CD8-positive, alpha-beta memory T cell (primary cell): ENCODE data around the gene STEAP3. TPM values are rescaled to one million over a fixed set of nuclear protein-coding genes. Genes with fewer than 3 reads are reported as not detected.

Experiments
- CTCF ChIA-PET: fragments of 350-600 bp; sonication (Branson Sonifier 250); formaldehyde crosslinking; loops from one replicate; lab custom pipeline; 2021; ENCODE audit warnings: antibody characterized with exemption; lab: Charles Lee
- POLR2A ChIA-PET: fragments of 350-600 bp; sonication (Branson Sonifier 250); formaldehyde crosslinking; loops from one replicate; lab custom pipeline; 2021; ENCODE audit warnings: antibody characterized with exemption; lab: Charles Lee
- DNase-seq, 5 donors: peaks; one replicate each; pipeline versions ENCODE4 v3.0.0 to v3.0.0-alpha.2; 2020 to 2022; ENCODE audit warnings: mixed read lengths in 1 of 5
- H3K27ac ChIP-seq: one replicate; pipeline ENCODE4 v1.7.0; 2013; ENCODE audit warnings: low read depth, mild to moderate bottlenecking, low read length, moderate library complexity
- H3K27me3 ChIP-seq: 2 replicates; pipeline ENCODE4 v1.7.0; 2013; ENCODE audit warnings: low read length, mild to moderate bottlenecking; ENCODE audit not compliant: insufficient read depth, poor library complexity, severe bottlenecking
- H3K36me3 ChIP-seq: 2 replicates; pipeline ENCODE4 v1.7.0; 2013; ENCODE audit warnings: mild to moderate bottlenecking, low read length, moderate library complexity; ENCODE audit not compliant: insufficient read depth
- H3K4me1 ChIP-seq: 2 replicates; pipeline ENCODE4 v1.7.0; 2013; ENCODE audit warnings: mild to moderate bottlenecking, low read length, moderate library complexity; ENCODE audit not compliant: insufficient read depth
- H3K4me3 ChIP-seq: 2 replicates; pipeline ENCODE4 v1.7.0; 2013; ENCODE audit warnings: mild to moderate bottlenecking, low read length
- H3K9me3 ChIP-seq: 2 replicates; pipeline ENCODE4 v1.7.0; 2013; ENCODE audit warnings: mild to moderate bottlenecking, low read length
- H3K27ac Mint-ChIP-seq, 8 donors: one replicate each; pipeline ENCODE4 v1.8.0; 2020 to 2021; ENCODE audit warnings: mixed read lengths in 8 of 8, mild to moderate bottlenecking in 6 of 8, inconsistent platforms in 3 of 8, moderate library complexity in 3 of 8
- H3K27me3 Mint-ChIP-seq, 2 donors: one replicate each; pipeline ENCODE4 v1.8.0; 2020 to 2021; ENCODE audit warnings: mixed read lengths in 2 of 2, mild to moderate bottlenecking in 1 of 2, moderate library complexity in 1 of 2
- H3K36me3 Mint-ChIP-seq, 3 donors: one replicate each; pipeline ENCODE4 v1.8.0; 2020 to 2021; ENCODE audit warnings: mixed read lengths in 3 of 3, inconsistent platforms in 1 of 3, mild to moderate bottlenecking in 1 of 3
- H3K4me1 Mint-ChIP-seq, 3 donors: one replicate each; pipeline ENCODE4 v1.8.0; 2020 to 2021; ENCODE audit warnings: mixed read lengths in 3 of 3, inconsistent platforms in 1 of 3, mild to moderate bottlenecking in 1 of 3
- H3K4me3 Mint-ChIP-seq, 7 donors: one replicate each; pipeline ENCODE4 v1.8.0; 2020 to 2021; ENCODE audit warnings: mixed read lengths in 7 of 7, mild to moderate bottlenecking in 6 of 7, moderate library complexity in 4 of 7, inconsistent platforms in 2 of 7
- H3K9me3 Mint-ChIP-seq, 5 donors: one replicate each; pipeline ENCODE4 v1.8.0; 2020 to 2022; ENCODE audit warnings: mixed read lengths in 5 of 5, mild to moderate bottlenecking in 3 of 5, moderate library complexity in 2 of 5, inconsistent platforms in 1 of 5
- polyA plus RNA-seq: library from polyadenylated mRNA; unstranded; fragments of 300-500 nt; fragmentation: Illumina TruSeq; gene quantifications from one replicate; pipeline ENCODE4 v1.2.3, GENCODE V29; 2021
- total RNA-seq, 2 experiments: library from RNA; stranded (reverse); gene quantifications; one replicate each; pipeline ENCODE4 v1.2.3, GENCODE V29; 2021

STEAP3 gene
- total and polyA plus RNA-seq, 3 experiments from 2014 or later: 0.11 to 0.41 (median 0.22) TPM

- POLR2A ChIA-PET: no interaction called here
- CTCF ChIA-PET: no interaction called here
- no peaks in the 10 kb centered on the region for H3K4me1 ChIP-seq
Measured at GRCh38 chr2:119242276-119243119, 18.9 kb downstream of the STEAP3 start.

GRCh38 chr2:119243621-119244020 lies 20.0 kb downstream of the STEAP3 start:
- peaks cover 0 to 3% of the 10 kb centered on the region in 2 donors for H3K27me3 Mint-ChIP-seq
- no peak for DNase-seq
- H3K4me3 Mint-ChIP-seq: no peak overlapping the region
- CTCF ChIA-PET: no interaction called here
- Histone ChIP-seq H3K4me1 (no peaks in the 10 kb centered on the region), H3K27ac (no peak overlapping the region), H3K27me3 (no peaks in the 10 kb centered on the region), H3K9me3 (no peaks in the 10 kb centered on the region), H3K36me3 (no peaks in the 10 kb centered on the region), H3K4me3 (no peak overlapping the region)
- no peaks in the 10 kb centered on the region for H3K9me3 Mint-ChIP-seq
- POLR2A ChIA-PET: no interaction called here
- no peak overlapping the region for H3K27ac Mint-ChIP-seq
- H3K36me3 Mint-ChIP-seq: no peaks in the 10 kb centered on the region
- no peaks in the 10 kb centered on the region for H3K4me1 Mint-ChIP-seq

More at GRCh38 chr2:119242276-119243119, 18.9 kb downstream of the STEAP3 start:
- Mint-ChIP-seq H3K36me3 (no peaks in the 10 kb centered on the region), H3K27me3 (peaks cover 0 to 2% of the 10 kb centered on the region in 2 donors), H3K9me3 (no peaks in the 10 kb centered on the region), H3K4me1 (peaks cover 0 to 3% (median 1%) of the 10 kb centered on the region in 3 donors), H3K4me3 (no peak overlapping the region), H3K27ac (no peak overlapping the region)
- H3K36me3 ChIP-seq: no peaks in the 10 kb centered on the region
- no peak overlapping the region for H3K27ac ChIP-seq
- H3K27me3 ChIP-seq: no peaks in the 10 kb centered on the region
- DNase-seq: no peak
- no peak overlapping the region for H3K4me3 ChIP-seq
- no peaks in the 10 kb centered on the region for H3K9me3 ChIP-seq

- Histone ChIP-seq H3K4me3 (no peak overlapping the region), H3K27ac (no peak overlapping the region), H3K36me3 (no peaks in the 10 kb centered on the region), H3K4me1 (no peaks in the 10 kb centered on the region), H3K27me3 (no peaks in the 10 kb centered on the region), H3K9me3 (no peaks in the 10 kb centered on the region)
- Mint-ChIP-seq H3K36me3 (no peaks in the 10 kb centered on the region), H3K4me3 (no peak overlapping the region), H3K4me1 (no peaks in the 10 kb centered on the region), H3K27ac (no peak overlapping the region), H3K9me3 (no peaks in the 10 kb centered on the region), H3K27me3 (peaks cover 5 to 6% of the 10 kb centered on the region in 2 donors)
- ChIA-PET CTCF (no interaction called here), POLR2A (no interaction called here)
- DNase-seq: no peak
Measured at GRCh38 chr2:119245076-119245840, 21.6 kb downstream of the STEAP3 start.

GRCh38 chr2:119245841-119246230 lies 22.2 kb downstream of the STEAP3 start:
- CTCF ChIA-PET: no interaction called here
- Histone ChIP-seq H3K36me3 (no peaks in the 10 kb centered on the region), H3K27ac (no peak overlapping the region), H3K4me1 (no peaks in the 10 kb centered on the region), H3K9me3 (no peaks in the 10 kb centered on the region), H3K27me3 (no peaks in the 10 kb centered on the region), H3K4me3 (no peak overlapping the region)
- H3K4me3 Mint-ChIP-seq: no peak overlapping the region
- no peaks in the 10 kb centered on the region for H3K9me3 Mint-ChIP-seq
- no peak overlapping the region for H3K27ac Mint-ChIP-seq
- H3K36me3 Mint-ChIP-seq: no peaks in the 10 kb centered on the region
- H3K4me1 Mint-ChIP-seq: no peaks in the 10 kb centered on the region
- no peak for DNase-seq
- peaks cover 5 to 12% of the 10 kb centered on the region in 2 donors for H3K27me3 Mint-ChIP-seq
- POLR2A ChIA-PET: no interaction called here

GRCh38 chr2:119246884-119247843 lies 23.5 kb downstream of the STEAP3 start:
- Mint-ChIP-seq H3K36me3 (no peaks in the 10 kb centered on the region), H3K27me3 (peaks cover 8 to 12% of the 10 kb centered on the region in 2 donors)

GRCh38 chr2:119247844-119248271 lies 24.2 kb downstream of the STEAP3 start:
- CTCF ChIA-PET: no interaction called here

More at GRCh38 chr2:119246884-119247843, 23.5 kb downstream of the STEAP3 start:
- no peaks in the 10 kb centered on the region for H3K4me1 Mint-ChIP-seq
- H3K4me3 Mint-ChIP-seq: no peak overlapping the region
- no peak overlapping the region for H3K4me3 ChIP-seq
- H3K36me3 ChIP-seq: no peaks in the 10 kb centered on the region
- H3K27ac ChIP-seq: no peak overlapping the region
- H3K9me3 ChIP-seq: no peaks in the 10 kb centered on the region
- peaks cover 3% of the 10 kb centered on the region for H3K27me3 ChIP-seq
- no peaks in the 10 kb centered on the region for H3K9me3 Mint-ChIP-seq
- no peaks in the 10 kb centered on the region for H3K4me1 ChIP-seq
- no peak for DNase-seq
- ChIA-PET POLR2A (no interaction called here), CTCF (no interaction called here)
- no peak overlapping the region for H3K27ac Mint-ChIP-seq

GRCh38 chr2:119248311-119248710 lies 24.7 kb downstream of the STEAP3 start:
- no peaks in the 10 kb centered on the region for H3K9me3 Mint-ChIP-seq
- Histone ChIP-seq H3K9me3 (no peaks in the 10 kb centered on the region), H3K27ac (no peak overlapping the region), H3K4me1 (no peaks in the 10 kb centered on the region), H3K4me3 (no peak overlapping the region), H3K36me3 (no peaks in the 10 kb centered on the region), H3K27me3 (peaks cover 3% of the 10 kb centered on the region)
- no peak overlapping the region for H3K4me3 Mint-ChIP-seq
- H3K36me3 Mint-ChIP-seq: no peaks in the 10 kb centered on the region
- H3K27me3 Mint-ChIP-seq: peaks cover 8 to 12% of the 10 kb centered on the region in 2 donors
- no peak overlapping the region for H3K27ac Mint-ChIP-seq
- no peaks in the 10 kb centered on the region for H3K4me1 Mint-ChIP-seq
- POLR2A ChIA-PET: no interaction called here
- no peak for DNase-seq
- CTCF ChIA-PET: no interaction called here

More at GRCh38 chr2:119247844-119248271, 24.2 kb downstream of the STEAP3 start:
- Histone ChIP-seq H3K4me3 (no peak overlapping the region), H3K36me3 (no peaks in the 10 kb centered on the region), H3K27ac (no peak overlapping the region), H3K4me1 (no peaks in the 10 kb centered on the region), H3K27me3 (peaks cover 3% of the 10 kb centered on the region), H3K9me3 (no peaks in the 10 kb centered on the region)
- Mint-ChIP-seq H3K4me3 (no peak overlapping the region), H3K27ac (no peak overlapping the region), H3K9me3 (no peaks in the 10 kb centered on the region), H3K27me3 (peaks cover 8 to 12% of the 10 kb centered on the region in 2 donors), H3K4me1 (no peaks in the 10 kb centered on the region), H3K36me3 (no peaks in the 10 kb centered on the region)
- DNase-seq: no peak
- POLR2A ChIA-PET: no interaction called here
